Colon (tissue), 2 donors: ENCODE data around the gene TSPY1.
"Not testable (repeated sequence)": the region's sequence is repeated elsewhere in the genome, so short reads cannot be mapped to it uniquely, and the experiment has no call there.

Experiments used
- FAIRE-seq: peaks from 2 replicates; lab custom pipeline; 2012; peaks lifted over from hg19 to GRCh38; lab: Jason Lieb, UNC
- donor health status: control.
- donor health status: control.

TSPY1 gene, protein sequence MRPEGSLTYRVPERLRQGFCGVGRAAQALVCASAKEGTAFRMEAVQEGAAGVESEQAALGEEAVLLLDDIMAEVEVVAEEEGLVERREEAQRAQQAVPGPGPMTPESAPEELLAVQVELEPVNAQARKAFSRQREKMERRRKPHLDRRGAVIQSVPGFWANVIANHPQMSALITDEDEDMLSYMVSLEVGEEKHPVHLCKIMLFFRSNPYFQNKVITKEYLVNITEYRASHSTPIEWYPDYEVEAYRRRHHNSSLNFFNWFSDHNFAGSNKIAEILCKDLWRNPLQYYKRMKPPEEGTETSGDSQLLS

DNA sequence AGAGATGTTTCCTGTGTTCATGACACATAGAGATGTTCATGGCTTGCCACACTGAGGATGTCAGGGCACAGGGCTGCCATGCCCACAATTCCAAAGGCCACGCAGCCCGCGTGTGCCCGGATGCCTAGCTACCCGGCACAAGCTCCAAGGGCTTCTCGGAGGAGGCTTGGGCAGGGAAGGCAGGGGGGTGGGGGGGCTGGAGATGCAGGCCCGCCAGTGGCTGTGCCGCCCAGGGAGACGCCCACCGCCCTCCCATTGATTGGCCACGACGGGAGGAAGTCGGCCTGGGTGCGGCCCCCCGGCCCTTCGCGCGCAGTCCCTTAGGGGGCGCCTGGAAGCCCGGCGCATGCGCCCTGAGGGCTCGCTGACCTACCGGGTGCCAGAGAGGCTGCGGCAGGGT lies at the start of gene TSPY1:
TSS of gene TSPY1 (plus strand) at position 301 of the 400 bp plus-strand sequence. CDS start at position 347, 46 bp downstream.
- not testable (repeated sequence) for FAIRE-seq

DNA sequence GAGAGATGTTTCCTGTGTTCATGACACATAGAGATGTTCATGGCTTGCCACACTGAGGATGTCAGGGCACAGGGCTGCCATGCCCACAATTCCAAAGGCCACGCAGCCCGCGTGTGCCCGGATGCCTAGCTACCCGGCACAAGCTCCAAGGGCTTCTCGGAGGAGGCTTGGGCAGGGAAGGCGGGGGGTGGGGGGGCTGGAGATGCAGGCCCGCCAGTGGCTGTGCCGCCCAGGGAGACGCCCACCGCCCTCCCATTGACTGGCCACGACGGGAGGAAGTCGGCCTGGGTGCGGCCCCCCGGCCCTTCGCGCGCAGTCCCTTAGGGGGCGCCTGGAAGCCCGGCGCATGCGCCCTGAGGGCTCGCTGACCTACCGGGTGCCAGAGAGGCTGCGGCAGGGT lies 20.2 kb downstream of the TSPY1 start, which contains the start of gene TSPY9:
TSS of gene TSPY9 (plus strand) at position 301 of the 400 bp plus-strand sequence. CDS start at position 347, 46 bp downstream.
- FAIRE-seq = not testable (repeated sequence)

DNA sequence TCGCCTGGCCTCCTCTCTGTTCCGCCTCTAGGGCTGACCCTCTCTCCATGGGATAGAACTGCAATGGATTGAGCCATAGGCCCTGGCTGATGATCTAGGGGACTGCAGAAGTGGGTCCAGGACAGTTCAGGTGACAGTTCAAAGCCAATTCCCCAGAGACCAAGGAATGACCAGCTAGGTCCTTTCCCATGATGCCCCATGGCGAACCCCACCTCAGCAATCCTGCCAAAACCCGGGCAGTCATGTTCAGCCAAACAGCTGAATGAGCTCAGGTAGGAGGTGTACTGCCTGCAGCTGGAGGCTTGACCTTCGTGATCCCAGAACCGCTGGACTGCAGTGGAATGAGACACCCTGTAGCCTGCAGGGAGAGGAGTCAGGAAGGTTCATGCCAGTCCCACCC lies 37.6 kb downstream of the TSPY1 start:
- not testable (repeated sequence) for FAIRE-seq

DNA sequence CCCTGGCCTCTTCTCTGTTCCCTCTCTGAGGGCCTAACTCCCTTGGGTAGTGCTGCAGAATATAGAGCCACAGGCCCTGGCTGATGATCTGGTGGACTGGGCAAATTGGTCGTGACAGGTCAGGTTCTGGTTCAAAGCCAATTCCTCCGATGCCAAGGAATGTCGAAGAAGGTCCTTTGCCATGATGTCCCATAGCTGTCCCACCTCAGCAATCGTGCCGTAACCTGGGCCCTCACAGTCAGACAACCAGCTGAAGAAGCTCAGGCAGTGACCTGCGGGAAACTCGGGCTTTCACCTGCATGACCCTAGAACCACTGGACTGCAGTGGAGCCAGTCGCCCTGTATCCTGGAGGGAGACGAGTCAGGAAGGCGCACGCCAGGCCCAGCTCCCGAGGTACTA lies 49.5 kb downstream of the TSPY1 start:
- not testable (repeated sequence) for FAIRE-seq
